ENCODE results near the gene SORCS2. TPM values are rescaled to one million over a fixed set of nuclear protein-coding genes. Genes with fewer than 3 reads are reported as not detected.

SORCS2 gene
- total RNA-seq, 1 donor from 2014 or later, result not detected

DNA sequence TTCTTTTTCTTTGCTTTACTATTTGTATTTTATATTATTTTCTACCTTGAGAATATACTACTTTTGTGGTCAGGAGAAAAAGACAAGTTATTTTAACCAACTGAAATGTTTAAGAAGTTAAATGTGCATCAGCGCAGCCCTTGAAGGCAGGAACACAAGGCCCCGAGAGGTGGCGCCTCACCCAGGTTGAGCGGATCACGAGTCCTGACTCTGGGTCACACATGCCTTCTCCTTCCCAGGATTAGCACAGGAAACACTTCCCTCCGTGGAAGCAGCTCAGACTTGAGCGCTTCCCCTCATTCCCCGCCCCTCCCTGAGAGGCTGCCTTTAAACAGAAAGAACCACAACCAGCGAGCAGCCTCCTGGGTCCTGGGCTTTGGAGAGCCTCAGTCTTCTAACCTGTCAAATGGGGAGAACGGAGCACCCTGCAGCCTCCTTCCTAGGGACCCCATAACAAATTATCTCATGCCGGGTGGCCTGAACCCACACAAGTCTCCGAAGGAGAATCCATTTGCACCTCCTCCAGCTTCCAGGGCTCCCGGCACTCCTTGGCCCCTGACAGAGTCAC lies 529.7 kb downstream of the SORCS2 start:
- Mint-ChIP-seq H3K27ac (no peak overlapping the region), H3K36me3 (ENCODE audit: low read depth) (no peaks in the 10 kb centered on the region)

GRCh38 chr4:7722766-7723387 lies 530.5 kb downstream of the SORCS2 start:
- H3K4me3 Mint-ChIP-seq, result no peak overlapping the region
- ChIA-PET POLR2A (no interaction called here), CTCF (no interaction called here)
- H3K36me3 Mint-ChIP-seq (ENCODE audit: low read depth), result no peaks in the 10 kb centered on the region
- ATAC-seq (ENCODE audit: low read depth) (no peak), DNase-seq (no peak)
- peaks cover 4% of the 10 kb centered on the region for H3K9me3 Mint-ChIP-seq
- no peak overlapping the region for H3K27ac Mint-ChIP-seq
- H3K4me1 Mint-ChIP-seq, result no peaks in the 10 kb centered on the region
- intact Hi-C loops (cut with micrococcal nuclease), result no loop called here
- TF ChIP-seq, protein P1, sequence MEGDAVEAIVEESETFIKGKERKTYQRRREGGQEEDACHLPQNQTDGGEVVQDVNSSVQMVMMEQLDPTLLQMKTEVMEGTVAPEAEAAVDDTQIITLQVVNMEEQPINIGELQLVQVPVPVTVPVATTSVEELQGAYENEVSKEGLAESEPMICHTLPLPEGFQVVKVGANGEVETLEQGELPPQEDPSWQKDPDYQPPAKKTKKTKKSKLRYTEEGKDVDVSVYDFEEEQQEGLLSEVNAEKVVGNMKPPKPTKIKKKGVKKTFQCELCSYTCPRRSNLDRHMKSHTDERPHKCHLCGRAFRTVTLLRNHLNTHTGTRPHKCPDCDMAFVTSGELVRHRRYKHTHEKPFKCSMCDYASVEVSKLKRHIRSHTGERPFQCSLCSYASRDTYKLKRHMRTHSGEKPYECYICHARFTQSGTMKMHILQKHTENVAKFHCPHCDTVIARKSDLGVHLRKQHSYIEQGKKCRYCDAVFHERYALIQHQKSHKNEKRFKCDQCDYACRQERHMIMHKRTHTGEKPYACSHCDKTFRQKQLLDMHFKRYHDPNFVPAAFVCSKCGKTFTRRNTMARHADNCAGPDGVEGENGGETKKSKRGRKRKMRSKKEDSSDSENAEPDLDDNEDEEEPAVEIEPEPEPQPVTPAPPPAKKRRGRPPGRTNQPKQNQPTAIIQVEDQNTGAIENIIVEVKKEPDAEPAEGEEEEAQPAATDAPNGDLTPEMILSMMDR (IDR thresholded peaks at IDR 0.05), result no peak
- H3K27me3 Mint-ChIP-seq, result peaks cover 7% of the 10 kb centered on the region

More for the DNA sequence above, 529.7 kb downstream of the SORCS2 start:
- Mint-ChIP-seq H3K4me3 (no peak overlapping the region), H3K27me3 (peaks cover 9% of the 10 kb centered on the region), H3K4me1 (no peaks in the 10 kb centered on the region), H3K9me3 (peaks cover 4% of the 10 kb centered on the region)
- DNase-seq (no peak), ATAC-seq (ENCODE audit: low read depth) (no peak)
- POLR2A ChIA-PET, result no interaction called here
- TF ChIP-seq, protein P1 (IDR thresholded peaks at IDR 0.05), result no peak
- intact Hi-C loops (cut with micrococcal nuclease), result no loop called here
- CTCF ChIA-PET, result no interaction called here

- Mint-ChIP-seq H3K4me3 (no peak overlapping the region), H3K9me3 (peaks cover 4% of the 10 kb centered on the region), H3K27ac (no peak overlapping the region), H3K4me1 (no peaks in the 10 kb centered on the region), H3K36me3 (ENCODE audit: low read depth) (no peaks in the 10 kb centered on the region), H3K27me3 (peaks cover 5% of the 10 kb centered on the region)
- DNase-seq, result no peak
- ATAC-seq (ENCODE audit: low read depth), result no peak
- intact Hi-C loops (cut with micrococcal nuclease), result no loop called here
- TF ChIP-seq, protein P1 (IDR thresholded peaks at IDR 0.05), result no peak
- POLR2A ChIA-PET, result no interaction called here
- CTCF ChIA-PET, result no interaction called here
Measured at GRCh38 chr4:7723625-7724024, 531.3 kb downstream of the SORCS2 start.

DNA sequence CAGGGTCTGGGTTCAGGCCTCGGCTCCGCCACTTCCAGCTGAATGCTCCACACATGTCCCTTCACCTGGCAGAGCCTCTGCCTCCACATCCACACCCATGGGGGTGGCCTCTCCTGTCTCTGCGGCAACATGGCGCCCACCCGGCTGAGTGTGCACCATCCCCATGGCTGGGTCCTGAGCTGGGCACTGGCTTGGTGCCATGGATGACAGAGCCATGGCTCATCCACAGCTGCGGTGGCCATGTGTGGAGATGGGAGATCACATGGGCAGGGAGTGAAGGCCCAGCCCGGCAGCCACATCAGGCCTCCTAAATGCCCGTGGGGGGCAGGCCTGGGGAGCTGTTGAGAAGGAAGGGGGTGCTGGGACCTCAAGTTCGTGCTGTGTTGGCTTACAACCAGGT lies 533.6 kb downstream of the SORCS2 start:
- H3K4me1 Mint-ChIP-seq, result no peaks in the 10 kb centered on the region
- ATAC-seq (ENCODE audit: low read depth), result no peak
- peaks cover 4% of the 10 kb centered on the region for H3K9me3 Mint-ChIP-seq
- TF ChIP-seq, protein P1 (IDR thresholded peaks at IDR 0.05), result no peak
- no peaks in the 10 kb centered on the region for H3K36me3 Mint-ChIP-seq (ENCODE audit: low read depth)
- peaks cover 3% of the 10 kb centered on the region for H3K27me3 Mint-ChIP-seq
- H3K4me3 Mint-ChIP-seq, result no peak overlapping the region
- ChIA-PET POLR2A (no interaction called here), CTCF (no interaction called here)
- H3K27ac Mint-ChIP-seq, result no peak overlapping the region
- intact Hi-C loops (cut with micrococcal nuclease), result no loop called here
- no peak for DNase-seq

GRCh38 chr4:7726665-7727413 lies 534.5 kb downstream of the SORCS2 start:
- no peak for ATAC-seq (ENCODE audit: low read depth)
- Mint-ChIP-seq H3K27me3 (peaks cover 3% of the 10 kb centered on the region), H3K4me3 (no peak overlapping the region), H3K4me1 (no peaks in the 10 kb centered on the region), H3K36me3 (ENCODE audit: low read depth) (no peaks in the 10 kb centered on the region), H3K27ac (no peak overlapping the region), H3K9me3 (peaks cover 4% of the 10 kb centered on the region)
- TF ChIP-seq, protein P1 (IDR thresholded peaks at IDR 0.05), result no peak
- no peak for DNase-seq
- ChIA-PET CTCF (no interaction called here), POLR2A (no interaction called here)
- intact Hi-C loops (cut with micrococcal nuclease), result no loop called here

Data from activated B cell treated with CpG ODN at 0.5 μM for 24 hours (primary cell).